ENCODE results near the gene STEAP4. TPM values are rescaled to one million over a fixed set of nuclear protein-coding genes. Genes with fewer than 3 reads are reported as not detected.

The STEAP4 gene
- total RNA-seq, 1 donor from 2014 or later: not detected

GRCh38 chr7:88346357-88346756 lies 39.7 kb upstream of the STEAP4 start:
- Mint-ChIP-seq H3K4me1 (no peaks in the 10 kb centered on the region), H3K36me3 (ENCODE audit: low read depth) (no peaks in the 10 kb centered on the region), H3K27me3 (ENCODE audit: low read depth) (no peaks in the 10 kb centered on the region), H3K27ac (ENCODE audit: unreplicated experiment) (no peak overlapping the region), H3K4me3 (no peak overlapping the region), H3K9me3 (no peaks in the 10 kb centered on the region)
- no peak for DNase-seq (ENCODE audit: low read depth, low spot score)
- no peak for TF ChIP-seq CTCF (conservative IDR thresholded peaks at IDR 0.05)

GRCh38 chr7:88344956-88345832 lies 38.5 kb upstream of the STEAP4 start:
- peak; percentile 73 for TF ChIP-seq CTCF (conservative IDR thresholded peaks at IDR 0.05)
- Mint-ChIP-seq H3K4me3 (no peak overlapping the region), H3K4me1 (no peaks in the 10 kb centered on the region), H3K27ac (ENCODE audit: unreplicated experiment) (no peak overlapping the region), H3K27me3 (ENCODE audit: low read depth) (no peaks in the 10 kb centered on the region), H3K9me3 (no peaks in the 10 kb centered on the region), H3K36me3 (ENCODE audit: low read depth) (no peaks in the 10 kb centered on the region)
- peak; percentile 48 for DNase-seq (ENCODE audit: low read depth, low spot score)

GRCh38 chr7:88344271-88344670 lies 37.6 kb upstream of the STEAP4 start:
- Mint-ChIP-seq H3K4me3 (no peak overlapping the region), H3K27ac (ENCODE audit: unreplicated experiment) (no peak overlapping the region), H3K36me3 (ENCODE audit: low read depth) (no peaks in the 10 kb centered on the region), H3K27me3 (ENCODE audit: low read depth) (no peaks in the 10 kb centered on the region), H3K9me3 (no peaks in the 10 kb centered on the region), H3K4me1 (no peaks in the 10 kb centered on the region)
- no peak for TF ChIP-seq CTCF (conservative IDR thresholded peaks at IDR 0.05)
- no peak for DNase-seq (ENCODE audit: low read depth, low spot score)

GRCh38 chr7:88339195-88339922 lies 32.7 kb upstream of the STEAP4 start:
- Mint-ChIP-seq H3K27ac (ENCODE audit: unreplicated experiment) (no peak overlapping the region), H3K9me3 (no peaks in the 10 kb centered on the region), H3K27me3 (ENCODE audit: low read depth) (no peaks in the 10 kb centered on the region), H3K4me3 (no peak overlapping the region), H3K4me1 (no peaks in the 10 kb centered on the region), H3K36me3 (ENCODE audit: low read depth) (no peaks in the 10 kb centered on the region)
- no peak for TF ChIP-seq CTCF (conservative IDR thresholded peaks at IDR 0.05)
- no peak for DNase-seq (ENCODE audit: low read depth, low spot score)

- no peaks in the 10 kb centered on the region for H3K36me3 Mint-ChIP-seq (ENCODE audit: low read depth)
- H3K4me3 Mint-ChIP-seq: no peak overlapping the region
Observed at GRCh38 chr7:88338503-88338902, 31.8 kb upstream of the STEAP4 start.

More at GRCh38 chr7:88338503-88338902, 31.8 kb upstream of the STEAP4 start:
- DNase-seq (ENCODE audit: low read depth, low spot score): no peak
- Mint-ChIP-seq H3K27ac (ENCODE audit: unreplicated experiment) (no peak overlapping the region), H3K9me3 (no peaks in the 10 kb centered on the region), H3K27me3 (ENCODE audit: low read depth) (no peaks in the 10 kb centered on the region), H3K4me1 (no peaks in the 10 kb centered on the region)
- no peak for TF ChIP-seq CTCF (conservative IDR thresholded peaks at IDR 0.05)
